GM12801 (cell line): Measurements from ENCODE around the gene SIL1.

ENCODE experiments used
- TF ChIP-seq, protein P1 (sequence below): IDR thresholded peaks from one replicate; pipeline ENCODE4 v1.5.1; 2011; ENCODE audit warnings: control low read depth; ENCODE audit not compliant: insufficient read length; ENCODE audit errors: extremely low read depth

The SIL1 gene

DNA sequence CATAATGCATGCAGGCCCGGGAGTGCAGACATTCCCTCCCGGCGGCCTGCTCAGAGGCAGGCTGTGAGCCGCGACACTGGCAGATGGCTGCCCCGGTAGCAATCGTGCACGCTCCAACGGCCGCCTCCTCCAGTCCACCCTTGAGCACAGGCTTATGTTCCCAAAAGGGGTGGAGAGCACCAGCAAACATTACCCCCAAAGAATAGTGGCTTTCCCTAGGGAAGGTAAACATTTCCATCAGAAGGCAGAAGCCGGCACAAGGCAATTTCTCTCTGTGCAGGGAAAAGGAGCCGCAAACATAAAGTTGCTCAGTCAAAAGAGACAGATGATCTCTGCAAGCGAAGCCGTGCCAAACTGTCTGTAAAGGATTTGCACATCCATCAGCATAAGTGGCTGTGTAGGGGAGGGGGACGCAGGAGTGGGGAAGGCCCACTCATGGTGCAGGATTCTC lies 92.5 kb downstream of the SIL1 start:
- TF ChIP-seq, protein P1, sequence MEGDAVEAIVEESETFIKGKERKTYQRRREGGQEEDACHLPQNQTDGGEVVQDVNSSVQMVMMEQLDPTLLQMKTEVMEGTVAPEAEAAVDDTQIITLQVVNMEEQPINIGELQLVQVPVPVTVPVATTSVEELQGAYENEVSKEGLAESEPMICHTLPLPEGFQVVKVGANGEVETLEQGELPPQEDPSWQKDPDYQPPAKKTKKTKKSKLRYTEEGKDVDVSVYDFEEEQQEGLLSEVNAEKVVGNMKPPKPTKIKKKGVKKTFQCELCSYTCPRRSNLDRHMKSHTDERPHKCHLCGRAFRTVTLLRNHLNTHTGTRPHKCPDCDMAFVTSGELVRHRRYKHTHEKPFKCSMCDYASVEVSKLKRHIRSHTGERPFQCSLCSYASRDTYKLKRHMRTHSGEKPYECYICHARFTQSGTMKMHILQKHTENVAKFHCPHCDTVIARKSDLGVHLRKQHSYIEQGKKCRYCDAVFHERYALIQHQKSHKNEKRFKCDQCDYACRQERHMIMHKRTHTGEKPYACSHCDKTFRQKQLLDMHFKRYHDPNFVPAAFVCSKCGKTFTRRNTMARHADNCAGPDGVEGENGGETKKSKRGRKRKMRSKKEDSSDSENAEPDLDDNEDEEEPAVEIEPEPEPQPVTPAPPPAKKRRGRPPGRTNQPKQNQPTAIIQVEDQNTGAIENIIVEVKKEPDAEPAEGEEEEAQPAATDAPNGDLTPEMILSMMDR = no peak

- TF ChIP-seq, protein P1 = no peak
Observed at GRCh38 chr5:139104577-139105276, 93.4 kb downstream of the SIL1 start.

DNA sequence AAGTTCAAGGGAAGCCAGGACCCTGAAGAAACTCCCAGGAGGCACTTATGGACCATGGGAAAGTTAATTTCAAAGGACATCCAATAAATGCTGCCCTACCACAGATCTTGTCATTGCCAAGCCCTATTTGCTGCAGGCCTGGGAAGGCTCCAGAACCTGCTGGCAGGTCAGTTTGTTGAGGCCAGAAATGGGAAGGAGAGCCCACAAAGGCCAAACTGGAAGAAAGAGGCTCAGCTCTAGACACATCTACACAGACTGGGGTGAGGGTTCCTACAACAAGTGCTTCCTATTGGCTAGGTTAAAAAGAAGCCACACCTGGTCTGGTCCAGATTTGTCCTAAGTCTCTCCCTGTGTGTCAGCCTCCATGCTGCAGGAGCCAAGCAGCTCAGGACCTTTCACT lies 94.4 kb downstream of the SIL1 start:
- TF ChIP-seq, protein P1 = no peak

DNA sequence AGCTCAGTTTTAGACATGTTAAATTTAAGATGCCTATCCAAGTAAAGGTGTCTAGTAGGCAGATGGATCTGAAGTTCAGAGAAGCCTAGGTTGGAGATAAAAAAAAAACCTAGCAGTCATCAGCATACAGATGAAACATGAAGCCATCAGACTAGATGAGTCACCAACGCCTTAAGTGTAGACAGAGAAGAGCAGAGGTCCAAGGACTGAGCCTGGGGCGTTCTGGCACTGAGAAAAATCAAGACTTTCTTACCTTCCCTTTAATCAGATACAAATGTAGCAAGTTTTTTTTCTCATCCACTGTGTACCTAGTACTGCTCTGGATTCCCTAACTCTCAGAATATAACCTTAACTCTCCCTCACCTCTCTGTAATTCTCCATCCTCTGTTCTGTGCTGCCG lies 97.3 kb downstream of the SIL1 start:
- TF ChIP-seq, protein P1 = no peak

DNA sequence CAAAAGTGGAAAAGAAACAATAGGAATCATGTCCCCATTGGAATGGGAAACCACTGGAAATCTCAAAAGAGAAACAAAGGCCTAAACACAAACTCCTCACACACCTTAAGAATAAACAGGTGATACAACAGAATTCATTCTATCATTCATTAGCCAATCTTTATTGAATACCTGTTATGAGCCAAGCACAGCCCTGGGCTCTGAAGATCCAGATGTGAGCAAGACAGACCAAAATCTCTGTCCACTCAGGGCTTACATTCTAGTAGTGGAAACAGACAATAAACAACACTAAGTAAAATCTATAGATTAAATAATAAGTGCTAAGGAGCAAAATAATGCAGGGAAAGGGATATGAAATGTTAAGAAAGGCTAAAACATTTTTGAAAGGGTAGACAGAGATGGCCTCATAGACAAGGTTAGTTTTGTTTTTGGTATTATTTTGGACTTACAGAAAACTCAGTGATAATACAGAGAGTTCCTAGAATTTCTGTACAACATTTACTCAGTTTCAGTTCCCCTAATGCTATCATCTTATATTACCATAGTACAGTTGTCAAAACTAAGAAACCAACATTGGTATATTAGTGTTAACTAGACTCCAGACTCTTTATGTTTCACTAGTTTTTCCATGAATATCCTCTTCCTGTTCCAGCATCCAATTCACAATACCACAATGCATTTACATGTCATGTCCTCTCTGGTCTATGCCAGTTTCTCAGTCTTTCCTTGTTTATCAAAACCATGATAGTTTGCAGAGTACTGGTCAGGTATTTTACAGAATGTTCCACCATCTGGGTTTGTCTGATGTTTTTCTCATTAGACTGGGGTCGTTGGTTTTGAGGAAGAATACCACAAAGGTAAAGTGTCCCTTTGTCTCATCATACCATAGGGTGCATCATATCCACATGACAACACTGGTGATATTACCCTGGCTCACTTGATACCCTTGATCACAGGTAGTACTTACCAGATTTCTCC lies 103.7 kb downstream of the SIL1 start:
- TF ChIP-seq, protein P1 = no peak

DNA sequence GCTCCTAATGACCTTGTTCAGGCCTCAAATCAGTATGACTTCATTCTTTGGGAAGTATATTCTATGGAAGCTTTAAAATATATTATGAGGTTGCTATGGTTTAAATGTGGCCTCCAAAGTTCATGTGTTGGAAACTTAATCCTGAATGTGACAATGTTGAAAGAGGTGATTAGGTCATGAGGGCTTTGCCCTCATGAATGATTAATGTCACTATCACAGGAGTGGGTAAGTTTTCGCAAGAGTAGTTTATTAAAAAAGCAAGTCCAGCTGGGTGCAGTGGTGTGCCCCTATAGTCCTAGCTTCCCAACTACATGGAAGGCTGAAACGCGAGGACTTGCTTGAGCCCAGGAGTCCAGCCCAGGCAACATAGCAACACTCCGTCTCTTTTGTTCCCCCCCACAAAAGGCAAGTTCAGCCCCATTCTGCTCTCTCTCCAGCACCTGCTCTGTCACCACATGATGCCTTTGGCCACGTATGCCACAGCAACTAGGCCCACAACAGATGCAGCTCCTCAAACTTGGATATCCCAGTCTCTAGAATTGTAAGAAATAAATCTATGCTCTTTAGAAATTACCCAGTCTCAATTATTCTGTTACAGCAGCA lies 105.3 kb downstream of the SIL1 start:
- TF ChIP-seq, protein P1 = no peak
